ENCODE data around the gene TYW3. TPM values are rescaled to one million over a fixed set of nuclear protein-coding genes. Genes with fewer than 3 reads are reported as not detected.

Gene TYW3
- total and polyA plus RNA-seq, 2 of the 8 experiments (the other 6 are each of a cell fraction or from before 2014, with no cell fraction given), result 6.9 to 31.4 TPM

DNA sequence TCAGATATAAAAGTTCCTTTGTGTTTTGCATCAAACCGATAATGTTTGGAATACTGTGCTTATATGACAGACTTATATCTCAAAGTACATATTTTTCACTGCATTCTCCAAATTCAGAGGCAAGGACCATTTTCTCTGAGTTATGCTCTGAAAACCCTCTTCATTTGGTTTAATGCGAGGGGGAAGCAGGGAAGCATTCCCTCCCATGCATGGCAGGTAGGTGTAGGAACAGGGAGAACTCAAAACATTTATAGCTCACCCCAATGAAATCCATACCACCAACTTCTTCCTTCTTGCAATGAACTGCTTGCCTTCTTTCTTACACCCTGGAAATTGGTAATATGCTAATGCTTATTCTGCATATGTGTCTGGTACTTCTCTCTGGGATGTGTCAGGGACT, 48.7 kb upstream of the TYW3 start:
- Histone ChIP-seq H2AK5ac (ENCODE audit: low read depth, low read length) (no peak overlapping the region), H3K79me1 (ENCODE audit: low read depth, low read length) (no peaks in the 10 kb centered on the region), H2BK15ac (ENCODE audit: low read length) (no peak overlapping the region), H3K23ac (ENCODE audit: insufficient read length) (no peak overlapping the region), H3K56ac (replicated peaks; ENCODE audit: insufficient read length, low read depth, low read length) (no peak overlapping the region), H4K8ac (ENCODE audit: extremely low read depth, insufficient read depth, low read length) (no peak overlapping the region), H2BK120ac (replicated peaks; ENCODE audit: low read depth, low read length) (no peak overlapping the region), H2BK5ac (ENCODE audit: low read depth, low read length) (no peak overlapping the region), H3K4me3 (ENCODE audit: extremely low read depth in 1 of 4, insufficient read depth in 2 of 4, low read depth in 3 of 4, low read length in 4 of 4) (no peak overlapping the region), H2AFZ (ENCODE audit: low read length) (no peak overlapping the region), H3K18ac (ENCODE audit: extremely low read depth, low read length) (no peak overlapping the region), H3K4ac (replicated peaks; ENCODE audit: insufficient read length, low read depth, low read length) (no peak overlapping the region), H3K4me1 (replicated peaks in 1 of 4; ENCODE audit: control insufficient read depth in 3 of 4, insufficient read depth in 4 of 4, low read length in 3 of 4) (no peaks in the 10 kb centered on the region), H3K79me2 (ENCODE audit: control insufficient read depth in 1 of 2, insufficient read depth in 2 of 2, low read length in 2 of 2) (no peaks in the 10 kb centered on the region), H3K27me3 (replicated peaks in 1 of 4; ENCODE audit: control insufficient read depth in 3 of 4, extremely low read depth in 1 of 4, insufficient read depth in 3 of 4, low read length in 3 of 4) (no peaks in the 10 kb centered on the region), H4K91ac (replicated peaks; ENCODE audit: insufficient read length, low read length) (no peak overlapping the region), H2BK12ac (ENCODE audit: low read depth, low read length) (no peak overlapping the region), H3K36me3 (ENCODE audit: control insufficient read depth in 2 of 4, insufficient read depth in 4 of 4, low read length in 3 of 4) (no peaks in the 10 kb centered on the region), H3K9me3 (ENCODE audit: insufficient read depth in 2 of 2, low read depth in 1 of 2, low read length in 1 of 2) (no peaks in the 10 kb centered on the region), H4K20me1 (replicated peaks in 1 of 2; ENCODE audit: control insufficient read depth in 1 of 2, insufficient read depth in 2 of 2, low read length in 2 of 2) (no peaks in the 10 kb centered on the region), H3K9ac (replicated peaks in 1 of 4; ENCODE audit: extremely low read depth in 1 of 4, low read depth in 3 of 4, low read length in 3 of 4) (no peak overlapping the region), H4K5ac (ENCODE audit: insufficient read length, low read depth, low read length) (no peak overlapping the region), H2BK20ac (ENCODE audit: low read length) (no peak overlapping the region), H3K4me2 (ENCODE audit: insufficient read depth in 1 of 2, low read depth in 2 of 2, low read length in 2 of 2) (no peak overlapping the region), H3K14ac (ENCODE audit: insufficient read length) (no peak overlapping the region), H3K27ac (ENCODE audit: low read depth, low read length) (no peak overlapping the region), H3K23me2 (ENCODE audit: low read depth, low read length) (no peaks in the 10 kb centered on the region)
- POLR2A ChIA-PET (ENCODE audit: partially characterized antibody), result no interaction called here
- whole genome bisulfite sequencing, 2 experiments (ENCODE audit: extremely low coverage in 1 of 2, insufficient coverage in 1 of 2, insufficient read length in 1 of 2, insufficient replicate concordance in 2 of 2, low coverage in 1 of 2, low lambda C conversion rate in 2 of 2, missing lambda C conversion rate in 1 of 2), result 88% methylated on average over 2 of the region's 2 CpGs; no CpG with 5 or more reads in 1 of the 2 experiments
- no peak for DNase-seq (ENCODE audit: low read depth in 1 of 2, low spot score in 2 of 2)
- CTCF ChIA-PET (ENCODE audit: partially characterized antibody), result no interaction called here
- no peak for FAIRE-seq
- TF ChIP-seq CEBPB (IDR thresholded peaks at IDR 0.05; ENCODE audit: low read depth, low read length), result no peak
- no peak for TF ChIP-seq JUND (IDR thresholded peaks at IDR 0.05; ENCODE audit: low read length)
- no peak for TF ChIP-seq EGR1 (IDR thresholded peaks at IDR 0.05; ENCODE audit: borderline replicate concordance, low read depth, low read length)
- no peak for TF ChIP-seq SIN3A (conservative IDR thresholded peaks at IDR 0.05 in 1 of 2, IDR thresholded peaks at IDR 0.05 in 1 of 2; ENCODE audit: low read depth in 1 of 2, low read length in 2 of 2)
- TF ChIP-seq CBX8 (IDR thresholded peaks at IDR 0.05; ENCODE audit: borderline replicate concordance, low read depth, low read length), result no peak
- TF ChIP-seq SAP30 (IDR thresholded peaks at IDR 0.05; ENCODE audit: insufficient read depth, insufficient replicate concordance, low read length), result no peak
- TF ChIP-seq SUZ12 (IDR thresholded peaks at IDR 0.05; ENCODE audit: low read length), result no peak
- no peak for TF ChIP-seq SIX5 (IDR thresholded peaks at IDR 0.05; ENCODE audit: low read depth, low read length)
- no peak for TF ChIP-seq NRF1 (IDR thresholded peaks at IDR 0.05; ENCODE audit: low read depth, low read length)
- TF ChIP-seq GABPA (IDR thresholded peaks at IDR 0.05; ENCODE audit: borderline replicate concordance, insufficient read depth, low read length), result no peak
